ENCODE results near the gene CCDC142.

CCDC142 gene, protein sequence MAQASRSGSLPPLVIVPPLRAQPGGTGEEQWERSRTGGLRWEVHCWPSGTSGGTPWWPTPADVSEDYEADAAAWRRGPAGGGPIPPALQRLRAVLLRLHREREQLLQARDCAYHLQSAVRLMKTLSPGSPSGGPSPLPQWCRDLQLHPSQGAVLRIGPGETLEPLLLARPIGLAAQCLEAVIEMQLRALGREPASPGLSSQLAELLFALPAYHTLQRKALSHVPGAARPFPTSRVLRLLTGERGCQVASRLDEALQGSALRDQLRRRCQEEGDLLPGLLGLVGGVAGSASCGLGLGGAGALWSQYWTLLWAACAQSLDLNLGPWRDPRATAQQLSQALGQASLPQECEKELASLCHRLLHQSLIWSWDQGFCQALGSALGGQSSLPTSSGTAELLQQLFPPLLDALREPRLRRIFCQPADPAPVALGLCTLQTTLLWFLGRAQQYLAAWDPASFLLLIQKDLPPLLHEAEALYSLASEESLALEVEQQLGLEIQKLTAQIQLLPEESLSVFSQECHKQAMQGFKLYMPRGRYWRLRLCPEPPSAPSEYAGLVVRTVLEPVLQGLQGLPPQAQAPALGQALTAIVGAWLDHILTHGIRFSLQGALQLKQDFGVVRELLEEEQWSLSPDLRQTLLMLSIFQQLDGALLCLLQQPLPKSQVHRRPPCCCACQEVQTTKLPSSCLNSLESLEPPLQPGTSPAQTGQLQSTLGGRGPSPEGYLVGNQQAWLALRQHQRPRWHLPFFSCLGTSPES

DNA sequence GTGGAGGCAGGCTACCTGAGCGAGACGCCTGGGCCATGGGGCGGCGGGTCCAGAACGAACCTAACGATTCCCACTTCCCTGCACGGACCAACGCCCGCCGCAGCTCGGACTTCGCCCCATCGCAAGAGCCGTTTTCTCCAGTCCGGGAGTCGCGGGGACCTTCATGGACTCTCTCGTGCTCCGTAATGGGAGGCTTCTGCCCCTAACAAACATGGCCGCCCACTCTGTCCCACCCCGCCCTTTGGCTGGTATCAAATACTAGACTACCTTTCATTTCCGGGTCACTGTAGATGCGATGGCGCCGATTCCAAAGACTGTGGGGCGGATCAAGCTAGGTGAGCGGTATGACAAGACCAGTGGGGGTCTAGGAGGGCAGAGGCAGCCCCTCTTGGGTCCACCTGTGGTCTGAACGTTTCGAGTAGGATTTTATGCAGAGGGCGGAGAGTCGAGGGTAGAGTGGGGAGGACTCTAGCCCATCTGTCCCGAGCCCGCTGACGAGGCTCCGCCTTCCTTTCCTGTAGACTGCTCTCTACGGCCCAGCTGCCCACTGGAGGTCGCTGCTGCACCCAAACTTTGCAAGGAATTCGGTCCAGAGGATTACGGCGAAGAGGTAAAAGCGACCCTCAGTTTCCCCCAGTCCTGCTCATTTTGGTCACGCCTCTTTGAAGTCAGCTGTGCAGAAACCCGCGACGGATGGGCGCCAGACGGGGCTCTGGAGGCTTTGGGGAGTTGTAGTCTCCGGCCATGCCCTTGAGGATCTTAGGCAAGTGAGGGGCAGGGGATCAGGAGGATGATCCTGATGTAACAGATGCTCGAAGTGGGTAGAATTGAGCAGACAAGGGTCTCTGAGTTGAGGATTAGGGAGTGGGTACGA is at the start of gene CCDC142, which contains the start of gene TTC31:
CCDC142 (minus strand) TSS at position 198 of the 874 bp plus-strand sequence; CDS start at position 37, 161 bp downstream.
TTC31 (plus strand) TSS at position 281 of the 874 bp plus-strand sequence; CDS start at position 296, 15 bp downstream.
- ATAC-seq: peak; percentile 93
- TF ChIP-seq ZFP3 (CRISPR knock-in tag; IDR thresholded peaks at IDR 0.05) (0 out of 2 replicates have a peak, but pooled peaks have one; percentile 9), TCF4 (CRISPR knock-in tag; IDR thresholded peaks at IDR 0.05; ENCODE audit: borderline replicate concordance) (no peak), ZNF70 (CRISPR knock-in tag; IDR thresholded peaks at IDR 0.05) (peak; percentile 83; the same call in 1 of the 2 replicates)
- TF ChIP-seq, protein P1, sequence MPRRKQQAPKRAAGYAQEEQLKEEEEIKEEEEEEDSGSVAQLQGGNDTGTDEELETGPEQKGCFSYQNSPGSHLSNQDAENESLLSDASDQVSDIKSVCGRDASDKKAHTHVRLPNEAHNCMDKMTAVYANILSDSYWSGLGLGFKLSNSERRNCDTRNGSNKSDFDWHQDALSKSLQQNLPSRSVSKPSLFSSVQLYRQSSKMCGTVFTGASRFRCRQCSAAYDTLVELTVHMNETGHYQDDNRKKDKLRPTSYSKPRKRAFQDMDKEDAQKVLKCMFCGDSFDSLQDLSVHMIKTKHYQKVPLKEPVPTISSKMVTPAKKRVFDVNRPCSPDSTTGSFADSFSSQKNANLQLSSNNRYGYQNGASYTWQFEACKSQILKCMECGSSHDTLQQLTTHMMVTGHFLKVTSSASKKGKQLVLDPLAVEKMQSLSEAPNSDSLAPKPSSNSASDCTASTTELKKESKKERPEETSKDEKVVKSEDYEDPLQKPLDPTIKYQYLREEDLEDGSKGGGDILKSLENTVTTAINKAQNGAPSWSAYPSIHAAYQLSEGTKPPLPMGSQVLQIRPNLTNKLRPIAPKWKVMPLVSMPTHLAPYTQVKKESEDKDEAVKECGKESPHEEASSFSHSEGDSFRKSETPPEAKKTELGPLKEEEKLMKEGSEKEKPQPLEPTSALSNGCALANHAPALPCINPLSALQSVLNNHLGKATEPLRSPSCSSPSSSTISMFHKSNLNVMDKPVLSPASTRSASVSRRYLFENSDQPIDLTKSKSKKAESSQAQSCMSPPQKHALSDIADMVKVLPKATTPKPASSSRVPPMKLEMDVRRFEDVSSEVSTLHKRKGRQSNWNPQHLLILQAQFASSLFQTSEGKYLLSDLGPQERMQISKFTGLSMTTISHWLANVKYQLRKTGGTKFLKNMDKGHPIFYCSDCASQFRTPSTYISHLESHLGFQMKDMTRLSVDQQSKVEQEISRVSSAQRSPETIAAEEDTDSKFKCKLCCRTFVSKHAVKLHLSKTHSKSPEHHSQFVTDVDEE (CRISPR knock-in tag; IDR thresholded peaks at IDR 0.05): 0 out of 2 replicates have a peak, but pooled peaks have one; percentile 29

DNA sequence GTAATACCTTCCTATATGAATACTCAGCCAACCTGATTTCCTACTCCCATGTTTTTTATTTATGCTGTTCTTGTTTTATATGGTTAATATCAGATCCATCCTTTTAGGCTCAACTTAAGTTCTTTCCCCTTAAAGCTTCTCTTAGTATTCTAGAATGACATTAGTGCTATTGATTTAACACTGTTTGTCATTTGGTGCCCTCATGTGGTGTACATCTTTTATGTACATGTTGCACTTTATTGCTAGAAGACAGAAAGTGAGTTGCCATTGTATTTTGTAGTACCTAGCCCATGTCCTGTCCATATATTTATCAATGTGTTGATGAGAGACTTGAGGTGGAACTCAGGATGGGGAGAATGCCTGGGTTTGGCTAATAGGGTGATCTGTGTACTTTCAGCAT is 49.4 kb upstream of the CCDC142 start:
- no peak for ATAC-seq

DNA sequence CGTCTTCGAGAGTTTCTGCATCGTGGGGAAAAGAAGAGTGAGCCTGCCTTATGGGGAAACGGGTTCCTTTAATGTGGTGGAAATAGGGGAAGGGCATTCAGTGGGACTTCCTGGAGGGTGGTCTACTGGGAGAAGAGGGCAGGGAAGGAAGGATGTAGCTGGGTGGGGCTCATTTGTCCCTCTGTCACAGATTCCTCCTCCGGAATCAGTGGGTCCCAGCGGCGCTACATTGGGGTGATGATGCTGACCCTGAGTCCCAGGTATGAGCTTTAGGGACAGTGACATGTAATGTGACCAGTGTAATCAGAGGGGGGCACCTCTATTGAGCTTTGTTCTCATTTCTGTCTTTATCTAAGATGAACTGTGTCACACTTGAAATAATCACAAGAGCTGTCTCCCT is 48.9 kb upstream of the CCDC142 start:
- no peak for ATAC-seq
- TF ChIP-seq CSDC2 (CRISPR knock-in tag; IDR thresholded peaks at IDR 0.05) (no peak), GLIS3 (CRISPR knock-in tag; IDR thresholded peaks at IDR 0.05) (no peak), OSR1 (CRISPR knock-in tag; IDR thresholded peaks at IDR 0.05) (no peak), BACH2 (CRISPR knock-in tag; IDR thresholded peaks at IDR 0.05; ENCODE audit: borderline replicate concordance) (no peak), SNAI2 (CRISPR knock-in tag; IDR thresholded peaks at IDR 0.05) (no peak), ZNF565 (CRISPR knock-in tag; conservative IDR thresholded peaks at IDR 0.05; ENCODE audit: low read depth) (no peak), TCF4 (CRISPR knock-in tag; IDR thresholded peaks at IDR 0.05; ENCODE audit: borderline replicate concordance) (no peak), PPARA (CRISPR knock-in tag; IDR thresholded peaks at IDR 0.05; ENCODE audit: borderline replicate concordance) (no peak), ZFP30 (CRISPR knock-in tag; IDR thresholded peaks at IDR 0.05) (no peak), TOX (CRISPR knock-in tag; IDR thresholded peaks at IDR 0.05; ENCODE audit: borderline replicate concordance) (no peak)
- TF ChIP-seq, protein P1 (CRISPR knock-in tag; IDR thresholded peaks at IDR 0.05): no peak

More for the DNA sequence above, 49.4 kb upstream of the CCDC142 start:
- no peak for TF ChIP-seq TOX (CRISPR knock-in tag; IDR thresholded peaks at IDR 0.05; ENCODE audit: borderline replicate concordance)

DNA sequence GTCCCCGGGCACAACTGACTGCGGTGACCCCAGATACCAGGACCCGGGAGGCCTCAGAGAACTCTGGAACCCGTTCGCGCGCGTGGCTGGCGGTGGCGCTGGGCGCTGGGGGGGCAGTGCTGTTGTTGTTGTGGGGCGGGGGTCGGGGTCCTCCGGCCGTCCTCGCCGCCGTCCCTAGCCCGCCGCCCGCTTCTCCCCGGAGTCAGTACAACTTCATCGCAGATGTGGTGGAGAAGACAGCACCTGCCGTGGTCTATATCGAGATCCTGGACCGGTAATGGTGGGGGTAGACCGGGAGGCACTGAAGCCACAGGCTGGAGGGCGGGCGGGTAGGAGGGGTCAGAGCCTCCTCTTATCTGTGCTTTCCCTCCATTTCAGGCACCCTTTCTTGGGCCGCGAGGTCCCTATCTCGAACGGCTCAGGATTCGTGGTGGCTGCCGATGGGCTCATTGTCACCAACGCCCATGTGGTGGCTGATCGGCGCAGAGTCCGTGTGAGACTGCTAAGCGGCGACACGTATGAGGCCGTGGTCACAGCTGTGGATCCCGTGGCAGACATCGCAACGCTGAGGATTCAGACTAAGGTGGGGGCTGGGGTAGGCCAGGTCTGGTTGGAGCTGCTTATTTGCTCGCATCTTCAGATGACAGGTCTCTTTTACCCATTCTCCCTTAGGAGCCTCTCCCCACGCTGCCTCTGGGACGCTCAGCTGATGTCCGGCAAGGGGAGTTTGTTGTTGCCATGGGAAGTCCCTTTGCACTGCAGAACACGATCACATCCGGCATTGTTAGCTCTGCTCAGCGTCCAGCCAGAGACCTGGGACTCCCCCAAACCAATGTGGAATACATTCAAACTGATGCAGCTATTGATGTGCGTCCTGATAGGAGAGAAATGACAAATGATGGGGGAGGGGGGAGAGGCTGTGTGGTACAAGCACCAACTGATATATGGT is 47.7 kb upstream of the CCDC142 start:
- ATAC-seq: peak; percentile 53
- no peak for TF ChIP-seq TCF4 (CRISPR knock-in tag; IDR thresholded peaks at IDR 0.05; ENCODE audit: borderline replicate concordance)
- TF ChIP-seq, protein P2, sequence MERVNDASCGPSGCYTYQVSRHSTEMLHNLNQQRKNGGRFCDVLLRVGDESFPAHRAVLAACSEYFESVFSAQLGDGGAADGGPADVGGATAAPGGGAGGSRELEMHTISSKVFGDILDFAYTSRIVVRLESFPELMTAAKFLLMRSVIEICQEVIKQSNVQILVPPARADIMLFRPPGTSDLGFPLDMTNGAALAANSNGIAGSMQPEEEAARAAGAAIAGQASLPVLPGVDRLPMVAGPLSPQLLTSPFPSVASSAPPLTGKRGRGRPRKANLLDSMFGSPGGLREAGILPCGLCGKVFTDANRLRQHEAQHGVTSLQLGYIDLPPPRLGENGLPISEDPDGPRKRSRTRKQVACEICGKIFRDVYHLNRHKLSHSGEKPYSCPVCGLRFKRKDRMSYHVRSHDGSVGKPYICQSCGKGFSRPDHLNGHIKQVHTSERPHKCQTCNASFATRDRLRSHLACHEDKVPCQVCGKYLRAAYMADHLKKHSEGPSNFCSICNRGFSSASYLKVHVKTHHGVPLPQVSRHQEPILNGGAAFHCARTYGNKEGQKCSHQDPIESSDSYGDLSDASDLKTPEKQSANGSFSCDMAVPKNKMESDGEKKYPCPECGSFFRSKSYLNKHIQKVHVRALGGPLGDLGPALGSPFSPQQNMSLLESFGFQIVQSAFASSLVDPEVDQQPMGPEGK (CRISPR knock-in tag; IDR thresholded peaks at IDR 0.05; ENCODE audit: borderline replicate concordance): no peak
- TF ChIP-seq, protein P1 (CRISPR knock-in tag; IDR thresholded peaks at IDR 0.05): no peak
- TF ChIP-seq RARB (CRISPR knock-in tag; IDR thresholded peaks at IDR 0.05): no peak
- TF ChIP-seq CSDC2 (CRISPR knock-in tag; IDR thresholded peaks at IDR 0.05): no peak
- no peak for TF ChIP-seq ESRRG (CRISPR knock-in tag; IDR thresholded peaks at IDR 0.05)
- TF ChIP-seq, protein P3, sequence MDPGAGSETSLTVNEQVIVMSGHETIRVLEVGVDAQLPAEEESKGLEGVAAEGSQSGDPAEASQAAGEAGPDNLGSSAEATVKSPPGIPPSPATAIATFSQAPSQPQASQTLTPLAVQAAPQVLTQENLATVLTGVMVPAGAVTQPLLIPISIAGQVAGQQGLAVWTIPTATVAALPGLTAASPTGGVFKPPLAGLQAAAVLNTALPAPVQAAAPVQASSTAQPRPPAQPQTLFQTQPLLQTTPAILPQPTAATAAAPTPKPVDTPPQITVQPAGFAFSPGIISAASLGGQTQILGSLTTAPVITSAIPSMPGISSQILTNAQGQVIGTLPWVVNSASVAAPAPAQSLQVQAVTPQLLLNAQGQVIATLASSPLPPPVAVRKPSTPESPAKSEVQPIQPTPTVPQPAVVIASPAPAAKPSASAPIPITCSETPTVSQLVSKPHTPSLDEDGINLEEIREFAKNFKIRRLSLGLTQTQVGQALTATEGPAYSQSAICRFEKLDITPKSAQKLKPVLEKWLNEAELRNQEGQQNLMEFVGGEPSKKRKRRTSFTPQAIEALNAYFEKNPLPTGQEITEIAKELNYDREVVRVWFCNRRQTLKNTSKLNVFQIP (CRISPR knock-in tag; IDR thresholded peaks at IDR 0.05; ENCODE audit: borderline replicate concordance, low read depth): no peak
